Measurements from ENCODE around the gene TCHHL1. TPM values are rescaled to one million over a fixed set of nuclear protein-coding genes. Genes with fewer than 3 reads are reported as not detected.

The TCHHL1 gene
- total RNA-seq, 1 experiment from 2014 or later, result not detected

- TF ChIP-seq ZBTB21 (CRISPR knock-in tag; IDR thresholded peaks at IDR 0.05; ENCODE audit: borderline replicate concordance), result no peak
- TF ChIP-seq TEAD1 (CRISPR knock-in tag; IDR thresholded peaks at IDR 0.05), result no peak
- no peak for TF ChIP-seq GTF2I (CRISPR knock-in tag; conservative IDR thresholded peaks at IDR 0.05)
- no peak for TF ChIP-seq FOXP1 (CRISPR knock-in tag; IDR thresholded peaks at IDR 0.05; ENCODE audit: borderline replicate concordance)
- TF ChIP-seq GABPB1 (CRISPR knock-in tag; IDR thresholded peaks at IDR 0.05), result no peak
- TF ChIP-seq MYBL2 (CRISPR knock-in tag; IDR thresholded peaks at IDR 0.05), result no peak
- no peak for TF ChIP-seq ELF4 (CRISPR knock-in tag; IDR thresholded peaks at IDR 0.05; ENCODE audit: low read depth)
Measured at GRCh38 chr1:152072311-152072710, 16.6 kb downstream of the TCHHL1 start (continued).

- H3K9me3 Mint-ChIP-seq, result peaks cover 52% of the 10 kb centered on the region
- no peak for ATAC-seq
- CTCF ChIA-PET, result interaction anchor here (1.4 kb wide), 1 partner anchor 18 kb away, joined by 4 read pairs; no protein-coding TSS in a partner anchor
Measured at GRCh38 chr1:152071123-152071522, 17.7 kb downstream of the TCHHL1 start.

More at GRCh38 chr1:152071123-152071522, 17.7 kb downstream of the TCHHL1 start:
- H3K27ac Mint-ChIP-seq, result no peak overlapping the region
- no peak for DNase-seq (ENCODE audit: low spot score)
- H3K36me3 Mint-ChIP-seq, result no peaks in the 10 kb centered on the region
- H3K4me3 Mint-ChIP-seq, result no peak overlapping the region
- peaks cover 18% of the 10 kb centered on the region for H3K4me1 Mint-ChIP-seq
- TF ChIP-seq MXD4 (CRISPR knock-in tag; IDR thresholded peaks at IDR 0.05; ENCODE audit: borderline replicate concordance) (no peak), SMAD3 (CRISPR knock-in tag; IDR thresholded peaks at IDR 0.05; ENCODE audit: borderline replicate concordance) (no peak), ZNF425 (CRISPR knock-in tag; conservative IDR thresholded peaks at IDR 0.05) (no peak), E2F1 (CRISPR knock-in tag; IDR thresholded peaks at IDR 0.05) (no peak), PRDM15 (CRISPR knock-in tag; IDR thresholded peaks at IDR 0.05) (no peak), ZNF232 (CRISPR knock-in tag; IDR thresholded peaks at IDR 0.05) (no peak), FOXP1 (CRISPR knock-in tag; IDR thresholded peaks at IDR 0.05; ENCODE audit: borderline replicate concordance) (no peak), GABPB1 (CRISPR knock-in tag; IDR thresholded peaks at IDR 0.05) (no peak), TEAD1 (CRISPR knock-in tag; IDR thresholded peaks at IDR 0.05) (no peak), SP1 (CRISPR knock-in tag; conservative IDR thresholded peaks at IDR 0.05) (no peak)
- POLR2A ChIA-PET, result no interaction called here
- peaks cover 13% of the 10 kb centered on the region for H3K27me3 Mint-ChIP-seq (ENCODE audit: low read depth)

Measured in WTC11 (cell line).